LNCAP (cell line): ENCODE measurements around the gene SMIM17.

Source experiments
- CTCF ChIP-seq: fragments of 450-650 bp; IDR thresholded peaks from 2 replicates; pipeline ENCODE4 v1.5.1; 2017; ENCODE audit warnings: mild to moderate bottlenecking

Gene SMIM17

GRCh38 chr19:56670961-56671612 is 28.1 kb downstream of the SMIM17 start:
- no peak for TF ChIP-seq CTCF

GRCh38 chr19:56671613-56671994 is 28.6 kb downstream of the SMIM17 start, which contains the start of gene ZNF835:
Gene ZNF835, minus strand, starts transcription at chr19:56671757. Its CDS starts 6,559 bp downstream, at chr19:56665198.
- no peak for TF ChIP-seq CTCF

- TF ChIP-seq CTCF = no peak
Measured at GRCh38 chr19:56678205-56678604, 35.2 kb downstream of the SMIM17 start.

- no peak for TF ChIP-seq CTCF
Measured at GRCh38 chr19:56681702-56682101, 38.7 kb downstream of the SMIM17 start.

- no peak for TF ChIP-seq CTCF
Measured at GRCh38 chr19:56683116-56683515, 40.2 kb downstream of the SMIM17 start.

GRCh38 chr19:56687031-56687430 is 44.1 kb downstream of the SMIM17 start:
- TF ChIP-seq CTCF = no peak

GRCh38 chr19:56689198-56689597 is 46.2 kb downstream of the SMIM17 start:
- TF ChIP-seq CTCF = peak; percentile 45; the same call in 1 of the 2 replicates

GRCh38 chr19:56690670-56691069 is 47.7 kb downstream of the SMIM17 start:
- TF ChIP-seq CTCF = no peak
